Suprapubic skin (tissue), 4 donors: ENCODE data around the gene C16orf78. TPM values are rescaled to one million over a fixed set of nuclear protein-coding genes. Genes with fewer than 3 reads are reported as not detected.

Experiments used
- DNase-seq, 2 donors: peaks; one replicate each; pipeline ENCODE4 v3.0.0-alpha.2; 2019; ENCODE audit warnings: low spot score in 2 of 2
- H3K27ac ChIP-seq: fragments of 200-600 bp; sonication (generic); one replicate; pipeline ENCODE4 v1.5.1; 2019
- H3K27me3 ChIP-seq: fragments of 200-600 bp; sonication (generic); one replicate; pipeline ENCODE4 v1.5.1; 2019
- H3K36me3 ChIP-seq: fragments of 200-600 bp; sonication (generic); one replicate; pipeline ENCODE4 v1.5.1; 2019
- H3K4me1 ChIP-seq: fragments of 200-600 bp; sonication (generic); one replicate; pipeline ENCODE4 v1.5.1; 2019
- H3K4me3 ChIP-seq: fragments of 200-600 bp; sonication (generic); one replicate; pipeline ENCODE4 v1.5.1; 2019; ENCODE audit warnings: mild to moderate bottlenecking
- H3K9me3 ChIP-seq: fragments of 200-600 bp; sonication (generic); one replicate; pipeline ENCODE4 v1.5.1; 2019
- CTCF ChIP-seq, 2 donors: fragments of 200-600 bp in 1 of 2; fragments of 450-650 bp in 1 of 2; sonication (generic) in 1 of 2; IDR thresholded peaks; one replicate each; pipeline ENCODE4 v1.5.1; 2016 to 2019; ENCODE audit warnings: antibody characterized with exemption in 2 of 2, mild to moderate bottlenecking in 1 of 2, moderate library complexity in 1 of 2
- EP300 ChIP-seq: sonication (generic); formaldehyde crosslinking; IDR thresholded peaks from one replicate; pipeline ENCODE4 v1.6.1; 2017; ENCODE audit warnings: antibody characterized with exemption
- POLR2A ChIP-seq, 2 donors: fragments of 450-650 bp; IDR thresholded peaks; one replicate each; pipeline ENCODE4 v1.6.1; 2017; ENCODE audit warnings: antibody characterized with exemption in 2 of 2, mild to moderate bottlenecking in 2 of 2, moderate library complexity in 2 of 2
- POLR2AphosphoS5 ChIP-seq, 3 donors: sonication (generic); formaldehyde crosslinking; IDR thresholded peaks; one replicate each; pipeline ENCODE4 v1.6.1; 2017; ENCODE audit warnings: antibody characterized with exemption in 3 of 3
- WGBS: methylation state at CpG from one replicate; pipeline ENCODE4 v1.1.5; 2018; 5-methylcytosine and 5-hydroxymethylcytosine counted together
- total RNA-seq, 4 donors: library from RNA; depleted of rRNA; stranded (reverse); fragments of >200 nt; gene quantifications; one replicate each; pipeline ENCODE4 v1.1.0, GENCODE V29; 2016

The C16orf78 gene
- total RNA-seq, 4 donors from 2014 or later: not detected

GRCh38 chr16:49443576-49443975 is 70.0 kb downstream of the C16orf78 start:
- Histone ChIP-seq H3K27me3 (peaks cover 12% of the 10 kb centered on the region), H3K27ac (no peak overlapping the region), H3K4me1 (peaks cover 9% of the 10 kb centered on the region), H3K36me3 (no peaks in the 10 kb centered on the region), H3K4me3 (no peak overlapping the region), H3K9me3 (no peaks in the 10 kb centered on the region)
- DNase-seq: no peak
- no peak for TF ChIP-seq CTCF (IDR thresholded peaks at IDR 0.05)
- no peak for TF ChIP-seq POLR2AphosphoS5 (IDR thresholded peaks at IDR 0.05)
- TF ChIP-seq POLR2A (IDR thresholded peaks at IDR 0.05): no peak
- TF ChIP-seq EP300: no peak
- WGBS: 76% methylated on average over 9 of the region's 9 CpGs

- 92% methylated on average over 2 of the region's 2 CpGs for WGBS
- no peaks in the 10 kb centered on the region for H3K36me3 ChIP-seq
- H3K4me3 ChIP-seq: no peak overlapping the region
- H3K27me3 ChIP-seq: peaks cover 3% of the 10 kb centered on the region
- no peak for DNase-seq
- TF ChIP-seq POLR2AphosphoS5 (IDR thresholded peaks at IDR 0.05) (no peak), EP300 (no peak), POLR2A (IDR thresholded peaks at IDR 0.05) (no peak), CTCF (IDR thresholded peaks at IDR 0.05) (no peak)
- no peaks in the 10 kb centered on the region for H3K9me3 ChIP-seq
- peaks cover 2% of the 10 kb centered on the region for H3K4me1 ChIP-seq
- no peak overlapping the region for H3K27ac ChIP-seq
Measured at GRCh38 chr16:49446805-49447204, 73.2 kb downstream of the C16orf78 start.

Other genes with a start within 250 kb of the C16orf78 start
- gene CBLN1, start 92.0 kb upstream of the C16orf78 start, total RNA-seq: under 1 TPM in 1 of 4 donors, not detected in 3; 0.49 TPM